Measurements from ENCODE around the gene PAFAH2. TPM values are rescaled to one million over a fixed set of nuclear protein-coding genes. Genes with fewer than 3 reads are reported as not detected.

Gene PAFAH2
- total RNA-seq, 1 experiment from 2014 or later = 12.4 TPM

GRCh38 chr1:26006710-26007109, 8.8 kb upstream of the PAFAH2 start:
- Mint-ChIP-seq H3K27ac (peak overlapping the region; percentile 8 to 79 (median 56); a peak in 3 of 7 replicates), H3K36me3 (ENCODE audit: insufficient read depth in 1 of 3, low read depth in 3 of 3) (no peaks in the 10 kb centered on the region), H3K9me3 (no peaks in the 10 kb centered on the region), H3K4me1 (peaks cover 18 to 23% of the 10 kb centered on the region in 2 experiments), H3K27me3 (ENCODE audit: low read depth) (peaks cover 6% of the 10 kb centered on the region), H3K4me3 (no peak overlapping the region)
- Histone ChIP-seq H3K23me2 (ENCODE audit: insufficient read length, low read depth, low read length, poor library complexity, severe bottlenecking) (no peaks in the 10 kb centered on the region), H3K23ac (ENCODE audit: insufficient read length, low read depth, low read length) (no peak overlapping the region), H3K4me2 (ENCODE audit: insufficient read depth, insufficient read length, low read length) (no peak overlapping the region), H4K8ac (replicated peaks; ENCODE audit: insufficient read length, low read depth, low read length) (no peak overlapping the region), H3K56ac (ENCODE audit: insufficient read length, low read depth, low read length) (no peak overlapping the region), H3K79me2 (ENCODE audit: insufficient read depth, low read length) (no peaks in the 10 kb centered on the region), H3K14ac (ENCODE audit: insufficient read depth, low read length) (no peak overlapping the region), H3K9me3 (ENCODE audit: control insufficient read depth, low read depth, low read length) (no peaks in the 10 kb centered on the region), H2BK5ac (ENCODE audit: insufficient read length, low read length) (no peak overlapping the region), H2BK20ac (ENCODE audit: low read depth, low read length, poor library complexity, severe bottlenecking) (no peak overlapping the region), H3K27ac (ENCODE audit: insufficient read length, low read depth, low read length) (no peak overlapping the region), H2AFZ (ENCODE audit: low read length) (no peak overlapping the region), H4K91ac (ENCODE audit: insufficient read length, low read depth, low read length) (no peak overlapping the region), H3K9ac (ENCODE audit: extremely low read depth, insufficient read length, low read length) (no peak overlapping the region), H4K5ac (ENCODE audit: insufficient read length, low read depth, low read length) (no peak overlapping the region), H2BK15ac (ENCODE audit: low read depth, low read length) (no peak overlapping the region), H3K4ac (ENCODE audit: low read depth, low read length) (no peak overlapping the region), H3T11ph (ENCODE audit: low read length) (no peak overlapping the region), H3K4me1 (ENCODE audit: insufficient read depth, low read length) (no peaks in the 10 kb centered on the region; the same call in 1 of the 2 replicates), H4K20me1 (ENCODE audit: control insufficient read depth, insufficient read depth, insufficient read length) (no peaks in the 10 kb centered on the region), H3K79me1 (ENCODE audit: insufficient read depth, low read depth, low read length, poor library complexity, severe bottlenecking) (no peaks in the 10 kb centered on the region), H3K27me3 (ENCODE audit: insufficient read depth, low read length) (no peaks in the 10 kb centered on the region), H2BK12ac (ENCODE audit: insufficient read length, low read depth, low read length) (no peak overlapping the region), H2BK120ac (ENCODE audit: low read depth, low read length, poor library complexity, severe bottlenecking) (no peak overlapping the region), H3K18ac (ENCODE audit: insufficient read length, low read depth, low read length) (peak overlapping the region; percentile 46), H2AK5ac (ENCODE audit: insufficient read length, low read length) (no peak overlapping the region)
- no CpG with 5 or more reads among the region's 16 CpGs for WGBS (ENCODE audit: extremely low coverage, insufficient read length, low lambda C conversion rate)
- DNase-seq = no peak
- TF ChIP-seq CTCF (conservative IDR thresholded peaks at IDR 0.05) = no peak

Measured in H9 (cell line).